Glomerular endothelial cell (primary cell): Measurements from ENCODE around the gene KCNIP3. TPM values are rescaled to one million over a fixed set of nuclear protein-coding genes. Genes with fewer than 3 reads are reported as not detected.

Experiments used
- DNase-seq: peaks from one replicate; pipeline ENCODE4 v3.0.0-alpha.2; 2011; ENCODE audit warnings: low read depth, low spot score; ENCODE audit errors: extremely low read depth
- total RNA-seq: library from RNA; depleted of rRNA; stranded (reverse); fragments of >200 nt; gene quantifications from 2 replicates; pipeline ENCODE4 v1.2.3, GENCODE V29; 2015

Gene KCNIP3
- total RNA-seq, 1 donor from 2014 or later: 2.2 TPM

- no peak for DNase-seq
These were observed 30.7 kb downstream of the KCNIP3 start for GRCh38 chr2:95327861-95328260.

GRCh38 chr2:95328358-95329125 is 31.4 kb downstream of the KCNIP3 start:
- DNase-seq: no peak

DNA sequence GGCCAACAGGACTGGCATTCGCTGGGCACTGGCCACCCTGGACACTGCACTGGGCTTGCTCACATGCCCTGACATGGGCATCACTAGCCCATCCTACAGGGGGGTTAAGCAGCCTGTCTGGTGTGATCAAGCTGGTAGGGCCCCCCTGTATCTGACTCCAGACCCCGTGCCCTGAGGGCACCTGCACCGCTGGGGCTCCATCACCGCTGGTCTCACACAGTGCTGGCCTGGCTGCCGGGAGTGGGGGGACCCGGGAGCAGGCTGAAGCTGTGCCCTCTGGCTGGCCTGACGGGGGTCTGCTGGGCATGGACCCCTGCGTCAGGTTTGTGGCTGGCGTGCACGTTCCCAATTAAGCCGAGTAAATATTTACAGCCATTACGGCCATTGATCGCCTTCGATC is 32.3 kb downstream of the KCNIP3 start:
- DNase-seq: no peak

GRCh38 chr2:95329891-95330793 is 33.0 kb downstream of the KCNIP3 start:
- DNase-seq: no peak

- DNase-seq: no peak
These were observed 33.7 kb downstream of the KCNIP3 start for GRCh38 chr2:95330794-95331338.

- no peak for DNase-seq
These were observed 34.5 kb downstream of the KCNIP3 start for GRCh38 chr2:95331606-95332005.

- DNase-seq: no peak
These were observed 34.9 kb downstream of the KCNIP3 start for GRCh38 chr2:95332036-95332435.

DNA sequence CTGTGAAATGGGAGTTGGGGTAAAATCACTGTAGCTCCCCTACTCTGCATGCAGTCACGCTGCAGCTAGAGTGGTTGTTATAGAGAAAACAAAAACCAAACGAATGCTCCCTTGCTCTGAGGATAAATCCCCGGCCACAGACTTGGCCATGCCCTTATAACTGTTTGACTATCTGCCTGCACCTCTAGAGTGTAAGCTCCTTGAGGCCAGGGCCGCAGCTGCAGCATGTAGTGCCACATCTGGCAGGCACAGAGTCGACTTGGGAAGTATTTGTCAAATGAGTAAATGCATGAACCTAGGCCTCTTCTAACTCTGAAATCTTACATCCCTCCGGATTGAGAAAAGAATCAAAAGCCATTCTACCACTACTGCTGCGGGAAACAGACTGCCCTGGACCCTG is 35.9 kb downstream of the KCNIP3 start:
- no peak for DNase-seq

DNA sequence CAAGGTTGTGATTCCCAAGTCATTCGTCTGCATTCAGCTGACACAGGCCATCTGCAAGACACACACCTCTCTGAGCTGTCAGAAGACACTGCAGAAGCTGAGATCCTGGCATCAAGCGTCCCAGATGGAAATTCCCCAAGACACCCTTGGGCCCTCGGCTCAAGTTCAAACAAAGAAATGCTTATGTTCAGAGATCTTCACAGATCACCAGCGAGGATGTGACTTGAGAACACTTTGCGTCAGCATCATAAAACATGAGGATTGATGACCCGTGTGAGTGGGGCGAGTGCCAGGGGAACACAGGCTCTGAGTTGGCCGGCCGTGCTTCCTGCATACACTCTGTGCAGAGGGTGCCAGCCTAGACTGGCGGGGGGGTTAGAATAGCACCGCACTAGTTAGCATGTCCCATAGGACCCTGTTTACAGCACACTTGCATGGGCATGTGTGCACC is 36.8 kb downstream of the KCNIP3 start:
- DNase-seq: no peak

DNA sequence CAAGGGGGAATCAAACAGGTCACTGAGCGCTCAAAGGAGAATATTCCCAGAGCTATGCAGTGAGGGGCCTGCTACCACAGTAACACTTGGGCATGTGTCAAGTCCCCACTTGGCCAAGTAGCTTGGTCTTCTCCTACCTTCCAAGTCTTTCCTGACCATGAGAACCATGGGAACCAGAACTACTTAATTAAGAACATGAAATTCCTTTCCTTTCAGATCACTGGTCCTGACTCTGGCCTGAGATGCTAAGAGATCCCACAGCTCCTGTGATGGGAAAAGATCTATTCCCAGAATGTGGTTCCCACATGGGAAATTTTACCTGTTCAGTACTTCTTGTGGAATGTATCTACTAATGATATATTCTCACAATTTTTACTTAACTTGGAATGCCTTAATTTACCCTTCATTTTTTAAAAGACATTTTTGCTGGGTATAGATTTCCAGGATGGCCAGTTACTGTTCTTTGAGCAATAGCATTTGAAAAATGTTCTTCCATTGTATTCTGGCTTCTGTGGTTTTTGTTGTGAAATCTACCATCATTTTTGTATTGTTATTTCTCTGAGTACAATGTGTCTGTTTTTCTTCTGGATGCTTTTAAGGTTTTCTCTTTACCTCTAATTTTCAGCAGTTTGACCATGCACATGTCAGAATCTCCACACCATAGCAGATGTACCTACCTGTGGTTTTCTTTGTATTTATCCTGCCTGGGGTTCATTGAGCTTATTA is 37.9 kb downstream of the KCNIP3 start:
- DNase-seq: no peak

DNA sequence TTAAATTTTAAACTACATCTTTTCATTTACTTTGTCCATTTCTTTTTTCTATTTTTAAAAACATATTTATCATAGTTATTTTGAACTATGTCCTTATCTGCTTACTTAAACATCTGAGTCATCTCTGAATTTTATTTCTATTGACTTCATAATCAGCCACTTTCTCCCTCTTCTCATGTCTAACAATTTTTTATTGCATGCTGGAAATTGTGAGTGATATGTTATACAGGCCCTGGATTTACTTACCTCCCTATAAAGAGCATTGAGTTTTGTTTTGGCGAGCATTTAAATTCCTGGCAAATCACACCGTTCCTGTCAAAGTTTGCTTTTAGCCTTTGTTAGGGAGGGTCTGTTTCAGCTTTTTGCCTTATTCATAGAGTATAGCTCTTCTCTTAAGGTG is 39.3 kb downstream of the KCNIP3 start:
- DNase-seq: no peak

DNA sequence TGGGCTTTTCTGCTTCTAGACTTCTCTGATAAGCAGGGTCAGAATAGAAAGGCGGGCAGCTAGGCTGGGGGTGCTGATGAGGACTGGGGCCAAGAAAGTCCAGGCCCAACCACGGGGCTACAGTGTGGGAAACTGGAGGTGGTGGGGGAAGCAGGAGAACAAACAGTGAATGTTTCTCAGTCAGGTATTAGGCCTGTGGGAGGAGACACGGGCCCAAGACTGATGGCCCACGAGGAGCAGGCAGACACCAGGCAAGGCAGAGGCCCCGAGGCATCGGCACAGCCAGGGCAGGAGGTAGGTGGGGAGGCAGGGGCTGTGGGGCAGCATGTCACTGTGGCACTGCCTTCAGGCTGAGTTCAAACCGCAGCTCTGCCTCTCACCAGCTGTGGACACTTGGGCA is 40.7 kb downstream of the KCNIP3 start:
- DNase-seq: no peak

- no peak for DNase-seq
These were observed 45.6 kb downstream of the KCNIP3 start for GRCh38 chr2:95342556-95343320.

- no peak for DNase-seq
These were observed 46.5 kb downstream of the KCNIP3 start for GRCh38 chr2:95343429-95344214.

- DNase-seq: no peak
These were observed 47.1 kb downstream of the KCNIP3 start for GRCh38 chr2:95344215-95344583.

GRCh38 chr2:95344656-95345055 is 47.5 kb downstream of the KCNIP3 start:
- no peak for DNase-seq

DNA sequence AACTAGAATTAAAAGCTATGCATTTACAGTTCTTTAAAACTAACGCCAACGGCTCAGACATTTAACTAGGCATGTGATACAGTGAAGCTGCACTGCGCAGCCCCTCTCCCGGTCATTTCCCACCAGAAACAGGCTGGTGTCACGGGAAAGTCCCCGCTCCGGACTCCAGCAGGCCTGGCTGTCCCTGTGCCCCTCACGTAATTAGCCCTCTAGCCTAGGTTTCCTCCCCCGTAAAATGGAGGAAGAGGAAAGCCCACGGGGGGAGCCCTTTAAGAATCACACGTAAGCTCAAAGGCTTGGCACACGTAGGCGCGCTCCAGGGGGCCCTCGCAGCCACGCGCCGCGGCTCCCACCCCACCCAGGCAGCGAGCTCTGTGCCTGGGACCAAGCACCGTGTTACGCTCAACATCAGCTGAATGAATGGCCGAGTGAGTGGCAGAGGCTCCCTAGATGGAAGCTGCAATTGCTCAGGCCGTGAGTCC is 48.0 kb downstream of the KCNIP3 start:
- DNase-seq: no peak

GRCh38 chr2:95345563-95346230 is 48.5 kb downstream of the KCNIP3 start:
- DNase-seq: no peak
